Immature natural killer cell (primary cell): ENCODE results near the gene MAGI1. TPM values are rescaled to one million over a fixed set of nuclear protein-coding genes. Genes with fewer than 3 reads are reported as not detected.

Source experiments
- DNase-seq, 3 donors: peaks; one replicate each; pipeline ENCODE4 v3.0.0; 2022; ENCODE audit warnings: mixed read lengths in 1 of 3
- H3K27ac Mint-ChIP-seq, 6 donors: one replicate each; pipeline ENCODE4 v1.8.0; 2020; ENCODE audit warnings: mixed read lengths in 6 of 6, mild to moderate bottlenecking in 5 of 6, inconsistent platforms in 4 of 6, moderate library complexity in 3 of 6
- H3K27me3 Mint-ChIP-seq, 3 donors: one replicate each; pipeline ENCODE4 v1.8.0; 2020 to 2021; ENCODE audit warnings: low read depth in 3 of 3, mild to moderate bottlenecking in 3 of 3, mixed read lengths in 3 of 3, moderate library complexity in 3 of 3, inconsistent platforms in 1 of 3
- H3K36me3 Mint-ChIP-seq, 3 donors: one replicate each; pipeline ENCODE4 v1.8.0; 2020; ENCODE audit warnings: mixed read lengths in 3 of 3, inconsistent platforms in 2 of 3, mild to moderate bottlenecking in 2 of 3
- H3K4me1 Mint-ChIP-seq, 2 donors: one replicate each; pipeline ENCODE4 v1.8.0; 2020; ENCODE audit warnings: inconsistent platforms in 2 of 2, mild to moderate bottlenecking in 2 of 2, mixed read lengths in 2 of 2, moderate library complexity in 1 of 2
- H3K4me3 Mint-ChIP-seq, 5 donors: one replicate each; pipeline ENCODE4 v1.8.0; 2020; ENCODE audit warnings: mild to moderate bottlenecking in 5 of 5, mixed read lengths in 5 of 5, inconsistent platforms in 3 of 5, moderate library complexity in 3 of 5
- H3K9me3 Mint-ChIP-seq, 6 donors: one replicate each; pipeline ENCODE4 v1.8.0; 2020; ENCODE audit warnings: mild to moderate bottlenecking in 6 of 6, mixed read lengths in 6 of 6, inconsistent platforms in 4 of 6, moderate library complexity in 3 of 6
- polyA plus RNA-seq, 3 donors: library from polyadenylated mRNA; unstranded; fragments of 300-500 nt; fragmentation: Illumina TruSeq; gene quantifications; one replicate each; pipeline ENCODE4 v1.2.3, GENCODE V29; 2021

Gene MAGI1
- polyA plus RNA-seq, 3 donors from 2014 or later: not detected

- Mint-ChIP-seq H3K27ac (no peak overlapping the region), H3K9me3 (no peaks in the 10 kb centered on the region), H3K36me3 (no peaks in the 10 kb centered on the region), H3K4me1 (no peaks in the 10 kb centered on the region), H3K4me3 (no peak overlapping the region), H3K27me3 (peaks cover 2 to 5% (median 4%) of the 10 kb centered on the region in 3 donors)
- no peak for DNase-seq
Observed at GRCh38 chr3:65948841-65949573, 89.7 kb downstream of the MAGI1 start.

GRCh38 chr3:65946438-65946837 is 92.3 kb downstream of the MAGI1 start:
- Mint-ChIP-seq H3K27me3 (peaks cover 2 to 8% (median 4%) of the 10 kb centered on the region in 3 donors), H3K27ac (no peak overlapping the region), H3K9me3 (peaks cover 0 to 4% (median 0%) of the 10 kb centered on the region in 6 donors), H3K4me3 (no peak overlapping the region), H3K36me3 (no peaks in the 10 kb centered on the region), H3K4me1 (no peaks in the 10 kb centered on the region)
- no peak for DNase-seq

GRCh38 chr3:65945953-65946352 is 92.8 kb downstream of the MAGI1 start:
- Mint-ChIP-seq H3K9me3 (peaks cover 0 to 4% (median 0%) of the 10 kb centered on the region in 6 donors), H3K4me3 (no peak overlapping the region), H3K27ac (no peak overlapping the region), H3K4me1 (no peaks in the 10 kb centered on the region), H3K36me3 (no peaks in the 10 kb centered on the region), H3K27me3 (peaks cover 2 to 8% (median 4%) of the 10 kb centered on the region in 3 donors)
- no peak for DNase-seq

- H3K4me1 Mint-ChIP-seq: no peaks in the 10 kb centered on the region
- DNase-seq: no peak
- H3K4me3 Mint-ChIP-seq: no peak overlapping the region
- H3K9me3 Mint-ChIP-seq: peaks cover 0 to 4% (median 0%) of the 10 kb centered on the region in 6 donors
- H3K27me3 Mint-ChIP-seq: peaks cover 2 to 8% (median 4%) of the 10 kb centered on the region in 3 donors
- H3K27ac Mint-ChIP-seq: no peak overlapping the region
- no peaks in the 10 kb centered on the region for H3K36me3 Mint-ChIP-seq
Observed at GRCh38 chr3:65945480-65945879, 93.2 kb downstream of the MAGI1 start.

- H3K4me3 Mint-ChIP-seq: no peak overlapping the region
- H3K27me3 Mint-ChIP-seq: peaks cover 1 to 5% (median 2%) of the 10 kb centered on the region in 3 donors
- no peak for DNase-seq
- no peaks in the 10 kb centered on the region for H3K36me3 Mint-ChIP-seq
- no peak overlapping the region for H3K27ac Mint-ChIP-seq
- no peaks in the 10 kb centered on the region for H3K4me1 Mint-ChIP-seq
- H3K9me3 Mint-ChIP-seq: peaks cover 0 to 4% (median 0%) of the 10 kb centered on the region in 6 donors
Observed at GRCh38 chr3:65944252-65944651, 94.5 kb downstream of the MAGI1 start.

GRCh38 chr3:65939801-65940246 is 98.9 kb downstream of the MAGI1 start:
- no peak overlapping the region for H3K4me3 Mint-ChIP-seq
- DNase-seq: no peak
- no peaks in the 10 kb centered on the region for H3K36me3 Mint-ChIP-seq
- H3K27ac Mint-ChIP-seq: no peak overlapping the region
- H3K27me3 Mint-ChIP-seq: peaks cover 2 to 5% (median 5%) of the 10 kb centered on the region in 3 donors
- H3K9me3 Mint-ChIP-seq: peaks cover 0 to 4% (median 0%) of the 10 kb centered on the region in 6 donors
- H3K4me1 Mint-ChIP-seq: peaks cover 6 to 8% of the 10 kb centered on the region in 2 donors

GRCh38 chr3:65939184-65939583 is 99.5 kb downstream of the MAGI1 start:
- peaks cover 2 to 5% (median 3%) of the 10 kb centered on the region in 3 donors for H3K27me3 Mint-ChIP-seq
- peaks cover 6 to 8% of the 10 kb centered on the region in 2 donors for H3K4me1 Mint-ChIP-seq
- H3K36me3 Mint-ChIP-seq: no peaks in the 10 kb centered on the region
- DNase-seq: no peak
- H3K9me3 Mint-ChIP-seq: peaks cover 0 to 4% (median 0%) of the 10 kb centered on the region in 6 donors
- H3K27ac Mint-ChIP-seq: no peak overlapping the region
- no peak overlapping the region for H3K4me3 Mint-ChIP-seq

- Mint-ChIP-seq H3K9me3 (peaks cover 0 to 4% (median 0%) of the 10 kb centered on the region in 6 donors), H3K36me3 (no peaks in the 10 kb centered on the region), H3K27me3 (peaks cover 2 to 5% (median 3%) of the 10 kb centered on the region in 3 donors), H3K27ac (no peak overlapping the region), H3K4me3 (no peak overlapping the region), H3K4me1 (peaks cover 6 to 8% of the 10 kb centered on the region in 2 donors)
- no peak for DNase-seq
Observed at GRCh38 chr3:65938676-65939075, 100.0 kb downstream of the MAGI1 start.

- H3K27me3 Mint-ChIP-seq: peaks cover under 1 to 7% (median 2%) of the 10 kb centered on the region in 3 donors
- H3K36me3 Mint-ChIP-seq: no peaks in the 10 kb centered on the region
- peaks cover 6 to 8% of the 10 kb centered on the region in 2 donors for H3K4me1 Mint-ChIP-seq
- DNase-seq: no peak
- H3K9me3 Mint-ChIP-seq: peaks cover 0 to 9% (median 4%) of the 10 kb centered on the region in 6 donors
- no peak overlapping the region for H3K4me3 Mint-ChIP-seq
- H3K27ac Mint-ChIP-seq: no peak overlapping the region
Observed at GRCh38 chr3:65938147-65938546, 100.6 kb downstream of the MAGI1 start.

- H3K27ac Mint-ChIP-seq: peak overlapping the region in 1 of 6 donors; percentile 27
- H3K4me1 Mint-ChIP-seq: peaks cover 6 to 8% of the 10 kb centered on the region in 2 donors
Observed at GRCh38 chr3:65936908-65937638, 101.6 kb downstream of the MAGI1 start.

GRCh38 chr3:65935724-65936123 is 103.0 kb downstream of the MAGI1 start:
- Mint-ChIP-seq H3K36me3 (no peaks in the 10 kb centered on the region), H3K4me3 (no peak overlapping the region), H3K4me1 (peaks cover 6 to 8% of the 10 kb centered on the region in 2 donors), H3K27ac (no peak overlapping the region), H3K27me3 (peaks cover 0 to 8% (median 0%) of the 10 kb centered on the region in 3 donors), H3K9me3 (peaks cover 0 to 10% (median 4%) of the 10 kb centered on the region in 6 donors)
- no peak for DNase-seq

More at GRCh38 chr3:65936908-65937638, 101.6 kb downstream of the MAGI1 start:
- H3K27me3 Mint-ChIP-seq: peaks cover 0 to 7% (median 1%) of the 10 kb centered on the region in 3 donors
- peaks cover 0 to 9% (median 4%) of the 10 kb centered on the region in 6 donors for H3K9me3 Mint-ChIP-seq
- peak in 1 of 3 donors; percentile 14 for DNase-seq
- H3K4me3 Mint-ChIP-seq: peak overlapping the region in 1 of 5 donors; percentile 2
- H3K36me3 Mint-ChIP-seq: no peaks in the 10 kb centered on the region

- H3K27ac Mint-ChIP-seq: no peak overlapping the region
- no peaks in the 10 kb centered on the region for H3K4me1 Mint-ChIP-seq
- H3K4me3 Mint-ChIP-seq: no peak overlapping the region
- H3K27me3 Mint-ChIP-seq: peaks cover 0 to 12% (median 1%) of the 10 kb centered on the region in 3 donors
- DNase-seq: no peak
- no peaks in the 10 kb centered on the region for H3K36me3 Mint-ChIP-seq
- peaks cover 0 to 22% (median 5%) of the 10 kb centered on the region in 6 donors for H3K9me3 Mint-ChIP-seq
Observed at GRCh38 chr3:65930648-65931047, 108.1 kb downstream of the MAGI1 start.

GRCh38 chr3:65928110-65928509 is 110.6 kb downstream of the MAGI1 start:
- Mint-ChIP-seq H3K4me1 (no peaks in the 10 kb centered on the region), H3K9me3 (peaks cover 0 to 22% (median under 1%) of the 10 kb centered on the region in 6 donors), H3K27me3 (peaks cover 0 to 7% (median 3%) of the 10 kb centered on the region in 3 donors), H3K4me3 (no peak overlapping the region), H3K36me3 (no peaks in the 10 kb centered on the region), H3K27ac (no peak overlapping the region)
- DNase-seq: no peak

- Mint-ChIP-seq H3K27me3 (peaks cover 0 to 7% (median 3%) of the 10 kb centered on the region in 3 donors), H3K4me3 (no peak overlapping the region), H3K27ac (no peak overlapping the region), H3K9me3 (peaks cover 0 to 22% (median under 1%) of the 10 kb centered on the region in 6 donors), H3K4me1 (no peaks in the 10 kb centered on the region), H3K36me3 (no peaks in the 10 kb centered on the region)
- no peak for DNase-seq
Observed at GRCh38 chr3:65927576-65927975, 111.1 kb downstream of the MAGI1 start.
